ENCODE results near the gene NATD1. TPM values are rescaled to one million over a fixed set of nuclear protein-coding genes. Genes with fewer than 3 reads are reported as not detected.

The NATD1 gene
- total and polyA plus RNA-seq, 4 donors: 1.4 to 24.5 (median 2.9) TPM

- H3K4me3 ChIP-seq (ENCODE audit: low read depth in 1 of 3, low read length in 3 of 3): no peak overlapping the region
Measured at GRCh38 chr17:21242780-21243515, 10.3 kb downstream of the NATD1 start.

GRCh38 chr17:21242026-21242697, 11.0 kb downstream of the NATD1 start:
- Histone ChIP-seq H3K27ac (ENCODE audit: low read depth in 1 of 2, low read length in 2 of 2) (no peak overlapping the region), H3K9ac (ENCODE audit: low read depth in 1 of 2, low read length in 2 of 2) (no peak overlapping the region), H3K27me3 (ENCODE audit: control insufficient read depth in 4 of 4, insufficient read depth in 4 of 4, low read length in 3 of 4) (no peaks in the 10 kb centered on the region), H3K9me3 (ENCODE audit: control insufficient read depth in 4 of 4, low read length in 3 of 4) (no peaks in the 10 kb centered on the region), H3K4me3 (ENCODE audit: low read depth in 1 of 3, low read length in 3 of 3) (no peak overlapping the region), H3K36me3 (ENCODE audit: control insufficient read depth in 4 of 4, insufficient read depth in 3 of 4, low read depth in 1 of 4, low read length in 3 of 4) (peaks cover 0 to 5% (median 0%) of the 10 kb centered on the region in 4 donors), H3K4me1 (ENCODE audit: control insufficient read depth in 4 of 4, insufficient read depth in 4 of 4, low read length in 3 of 4) (peaks cover 0 to 5% (median 2%) of the 10 kb centered on the region in 4 donors)
- TF ChIP-seq RXRA (IDR thresholded peaks at IDR 0.05): no peak
- no peak for DNase-seq (ENCODE audit: low spot score)
- WGBS: 86% methylated on average over 11 of the region's 11 CpGs

More at GRCh38 chr17:21242780-21243515, 10.3 kb downstream of the NATD1 start:
- Histone ChIP-seq H3K9ac (ENCODE audit: low read depth in 1 of 2, low read length in 2 of 2) (no peak overlapping the region), H3K27me3 (ENCODE audit: control insufficient read depth in 4 of 4, insufficient read depth in 4 of 4, low read length in 3 of 4) (no peaks in the 10 kb centered on the region), H3K4me1 (ENCODE audit: control insufficient read depth in 4 of 4, insufficient read depth in 4 of 4, low read length in 3 of 4) (peaks cover 0 to 5% (median 2%) of the 10 kb centered on the region in 4 donors), H3K9me3 (ENCODE audit: control insufficient read depth in 4 of 4, low read length in 3 of 4) (no peaks in the 10 kb centered on the region), H3K36me3 (ENCODE audit: control insufficient read depth in 4 of 4, insufficient read depth in 3 of 4, low read depth in 1 of 4, low read length in 3 of 4) (peaks cover 0 to 5% (median 0%) of the 10 kb centered on the region in 4 donors), H3K27ac (ENCODE audit: low read depth in 1 of 2, low read length in 2 of 2) (no peak overlapping the region)
- WGBS: 91% methylated on average over 26 of the region's 26 CpGs
- TF ChIP-seq JUND (IDR thresholded peaks at IDR 0.05) (no peak), GABPA (IDR thresholded peaks at IDR 0.05 in 1 of 2, conservative IDR thresholded peaks at IDR 0.05 in 1 of 2) (no peak), RAD21 (IDR thresholded peaks at IDR 0.05) (no peak), FOXA2 (IDR thresholded peaks at IDR 0.05) (no peak), EGR1 (IDR thresholded peaks at IDR 0.05; ENCODE audit: low read depth in 2 of 2) (no peak), YY1 (IDR thresholded peaks at IDR 0.05) (no peak), ATF3 (IDR thresholded peaks at IDR 0.05) (no peak), CTCF (IDR thresholded peaks at IDR 0.05; ENCODE audit: low read depth, low read length, missing input control) (no peak), RXRA (IDR thresholded peaks at IDR 0.05) (no peak), TAF1 (conservative IDR thresholded peaks at IDR 0.05) (no peak), FOXA1 (IDR thresholded peaks at IDR 0.05) (no peak), HNF4A (conservative IDR thresholded peaks at IDR 0.05) (no peak), MAX (IDR thresholded peaks at IDR 0.05) (no peak)
- DNase-seq (ENCODE audit: low spot score): no peak

GRCh38 chr17:21241564-21241963, 11.6 kb downstream of the NATD1 start:
- no peak overlapping the region for H3K4me3 ChIP-seq (ENCODE audit: low read depth in 1 of 3, low read length in 3 of 3)
- H3K9me3 ChIP-seq (ENCODE audit: control insufficient read depth in 4 of 4, low read length in 3 of 4): no peaks in the 10 kb centered on the region
- H3K4me1 ChIP-seq (ENCODE audit: control insufficient read depth in 4 of 4, insufficient read depth in 4 of 4, low read length in 3 of 4): peaks cover 0 to 5% (median 2%) of the 10 kb centered on the region in 4 donors
- no peak for DNase-seq (ENCODE audit: low spot score)
- no peak overlapping the region for H3K9ac ChIP-seq (ENCODE audit: low read depth in 1 of 2, low read length in 2 of 2)
- H3K27ac ChIP-seq (ENCODE audit: low read depth in 1 of 2, low read length in 2 of 2): no peak overlapping the region
- peaks cover 0 to 5% (median 0%) of the 10 kb centered on the region in 4 donors for H3K36me3 ChIP-seq (ENCODE audit: control insufficient read depth in 4 of 4, insufficient read depth in 3 of 4, low read depth in 1 of 4, low read length in 3 of 4)
- 90% methylated on average over 11 of the region's 11 CpGs for WGBS
- H3K27me3 ChIP-seq (ENCODE audit: control insufficient read depth in 4 of 4, insufficient read depth in 4 of 4, low read length in 3 of 4): no peaks in the 10 kb centered on the region
- TF ChIP-seq GABPA (IDR thresholded peaks at IDR 0.05 in 1 of 2, conservative IDR thresholded peaks at IDR 0.05 in 1 of 2) (no peak), YY1 (IDR thresholded peaks at IDR 0.05) (no peak), RAD21 (IDR thresholded peaks at IDR 0.05) (no peak), EGR1 (IDR thresholded peaks at IDR 0.05; ENCODE audit: low read depth in 2 of 2) (no peak), NR2F2 (IDR thresholded peaks at IDR 0.05) (no peak), FOXA2 (IDR thresholded peaks at IDR 0.05) (no peak), SP1 (IDR thresholded peaks at IDR 0.05) (no peak), TAF1 (conservative IDR thresholded peaks at IDR 0.05) (no peak), CTCF (IDR thresholded peaks at IDR 0.05; ENCODE audit: low read depth, low read length, missing input control) (no peak), FOXA1 (IDR thresholded peaks at IDR 0.05) (no peak), MAX (IDR thresholded peaks at IDR 0.05) (no peak), JUND (IDR thresholded peaks at IDR 0.05) (no peak), ZBTB33 (IDR thresholded peaks at IDR 0.05) (no peak), ATF3 (IDR thresholded peaks at IDR 0.05) (no peak), HNF4G (IDR thresholded peaks at IDR 0.05) (no peak), RXRA (IDR thresholded peaks at IDR 0.05) (no peak)

Measured in liver (tissue), 9 donors.